OCI-LY3 (cell line): ENCODE results near the gene LGALSL.

Source experiments
- H2AFZ ChIP-seq: fragments of 200-600, 300-600 bp; shearing (Covaris generic); 2 replicates; pipeline ENCODE4 v1.6.0; 2014; ENCODE audit warnings: antibody characterized with exemption, low read depth, low read length
- H3K27ac ChIP-seq: fragments of 200-600, 300-600 bp; sonication (generic); 2 replicates; pipeline ENCODE4 v1.5.1; 2014; ENCODE audit warnings: mild to moderate bottlenecking, low read length, moderate library complexity, mixed read lengths
- H3K27me3 ChIP-seq: fragments of 200-600, 300-600 bp; sonication (generic); 2 replicates; pipeline ENCODE4 v1.6.1; 2014; ENCODE audit warnings: low read depth, low read length, mixed read lengths
- H3K36me3 ChIP-seq: fragments of 200-600, 300-600 bp; sonication (generic); replicated peaks from 2 replicates; pipeline ENCODE3; 2014; ENCODE audit warnings: low read depth, low read length, mixed read lengths
- H3K4me1 ChIP-seq: fragments of 300-600, 200-600 bp; sonication (generic); 2 replicates; pipeline ENCODE4 v1.6.1; 2014; ENCODE audit warnings: low read length, mixed read lengths
- H3K4me2 ChIP-seq: fragments of 200-600, 300-600 bp; sonication (generic); 2 replicates; pipeline ENCODE4 v1.6.1; 2014; ENCODE audit warnings: low read length, mixed read lengths
- H3K4me3 ChIP-seq: fragments of 300-600, 200-600 bp; sonication (generic); 2 replicates; pipeline ENCODE4 v1.5.1; 2014; ENCODE audit warnings: antibody characterized with exemption, mild to moderate bottlenecking, low read length, moderate library complexity
- H3K79me2 ChIP-seq: fragments of 300-600, 200-600 bp; shearing (Covaris generic); 2 replicates; pipeline ENCODE4 v1.6.1; 2014; ENCODE audit warnings: mild to moderate bottlenecking, low read length, mixed read lengths
- H3K9ac ChIP-seq: fragments of 300-600, 200-600 bp; shearing (Covaris generic); 2 replicates; pipeline ENCODE4 v1.6.0; 2014; ENCODE audit warnings: mild to moderate bottlenecking, low read length, moderate library complexity
- H3K9me3 ChIP-seq: fragments of 200-600, 300-600 bp; shearing (Covaris generic); 2 replicates; pipeline ENCODE4 v1.6.1; 2014; ENCODE audit warnings: low read length, mixed read lengths; ENCODE audit not compliant: insufficient read depth
- H4K20me1 ChIP-seq: fragments of 200-600, 300-600 bp; sonication (generic); 2 replicates; pipeline ENCODE4 v1.6.1; 2016; ENCODE audit warnings: low read length, mixed read lengths; ENCODE audit not compliant: insufficient read depth
- CTCF ChIP-seq: fragments of 200-600, 300-600 bp; sonication (generic); IDR thresholded peaks from 2 replicates; pipeline ENCODE4 v1.5.1; 2014; ENCODE audit warnings: antibody characterized with exemption, low read length, low read depth
- EZH2phosphoT487 ChIP-seq: fragments of 200-600 bp; shearing (Covaris generic); IDR thresholded peaks from 2 replicates; pipeline ENCODE4 v1.6.1; 2018; ENCODE audit warnings: antibody characterized with exemption, mixed run types, low read depth

LGALSL gene

GRCh38 chr2:64489081-64489751 is 35.3 kb downstream of the LGALSL start:
- Histone ChIP-seq H3K27ac (no peak overlapping the region), H3K79me2 (no peaks in the 10 kb centered on the region), H3K4me2 (no peak overlapping the region), H3K9me3 (no peaks in the 10 kb centered on the region), H2AFZ (no peak overlapping the region), H3K27me3 (peaks cover 25% of the 10 kb centered on the region), H3K4me1 (peaks cover 16% of the 10 kb centered on the region), H3K4me3 (no peak overlapping the region), H3K36me3 (no peaks in the 10 kb centered on the region), H3K9ac (no peak overlapping the region), H4K20me1 (no peaks in the 10 kb centered on the region)
- TF ChIP-seq CTCF, result no peak
- TF ChIP-seq EZH2phosphoT487, result no peak

GRCh38 chr2:64491426-64491825 is 37.5 kb downstream of the LGALSL start:
- no peak overlapping the region for H3K9ac ChIP-seq
- no peaks in the 10 kb centered on the region for H3K9me3 ChIP-seq
- H2AFZ ChIP-seq, result no peak overlapping the region
- H4K20me1 ChIP-seq, result no peaks in the 10 kb centered on the region
- no peak overlapping the region for H3K4me2 ChIP-seq
- H3K4me3 ChIP-seq, result no peak overlapping the region
- no peaks in the 10 kb centered on the region for H3K36me3 ChIP-seq
- H3K79me2 ChIP-seq, result no peaks in the 10 kb centered on the region
- TF ChIP-seq CTCF (no peak), EZH2phosphoT487 (no peak)
- H3K4me1 ChIP-seq, result peaks cover 15% of the 10 kb centered on the region
- peaks cover 10% of the 10 kb centered on the region for H3K27me3 ChIP-seq
- H3K27ac ChIP-seq, result no peak overlapping the region

- H3K27ac ChIP-seq, result no peak overlapping the region
- H3K4me3 ChIP-seq, result no peak overlapping the region
- H3K9me3 ChIP-seq, result no peaks in the 10 kb centered on the region
- no peak for TF ChIP-seq CTCF
- no peak for TF ChIP-seq EZH2phosphoT487
- no peaks in the 10 kb centered on the region for H3K36me3 ChIP-seq
- H3K4me2 ChIP-seq, result no peak overlapping the region
- no peaks in the 10 kb centered on the region for H4K20me1 ChIP-seq
- H3K27me3 ChIP-seq, result peaks cover 6% of the 10 kb centered on the region; the same call in 1 of the 2 replicates
- H3K4me1 ChIP-seq, result peaks cover 6% of the 10 kb centered on the region
- no peak overlapping the region for H2AFZ ChIP-seq
- no peak overlapping the region for H3K9ac ChIP-seq
- no peaks in the 10 kb centered on the region for H3K79me2 ChIP-seq
Observed at GRCh38 chr2:64492272-64492671, 38.3 kb downstream of the LGALSL start.

- Histone ChIP-seq H3K4me3 (no peak overlapping the region), H3K4me1 (peaks cover 4% of the 10 kb centered on the region), H3K27ac (no peak overlapping the region), H4K20me1 (no peaks in the 10 kb centered on the region), H3K9ac (no peak overlapping the region), H3K4me2 (no peak overlapping the region), H3K9me3 (no peaks in the 10 kb centered on the region), H2AFZ (no peak overlapping the region), H3K36me3 (no peaks in the 10 kb centered on the region), H3K79me2 (no peaks in the 10 kb centered on the region), H3K27me3 (peaks cover 5% of the 10 kb centered on the region; the same call in 1 of the 2 replicates)
- TF ChIP-seq EZH2phosphoT487 (no peak), CTCF (no peak)
Observed at GRCh38 chr2:64492821-64493220, 38.9 kb downstream of the LGALSL start.
